Measurements from ENCODE around the gene EPB41L1.

Gene EPB41L1

GRCh38 chr20:36231331-36231730 lies 76.8 kb downstream of the EPB41L1 start:
- no peak for FAIRE-seq

- FAIRE-seq: no peak
These were observed 80.3 kb downstream of the EPB41L1 start for GRCh38 chr20:36234771-36235320.

- FAIRE-seq: no peak
These were observed 81.6 kb downstream of the EPB41L1 start, which contains the start of gene AAR2 for GRCh38 chr20:36235892-36236785. TSS of gene AAR2 (plus strand) at chr20:36236478. CDS start at chr20:36239869, 3,391 bp downstream.

- FAIRE-seq: no peak
These were observed 82.2 kb downstream of the EPB41L1 start for GRCh38 chr20:36236786-36237121.

- FAIRE-seq: no peak
These were observed 82.9 kb downstream of the EPB41L1 start for GRCh38 chr20:36237477-36237876.

GRCh38 chr20:36238153-36238552 lies 83.6 kb downstream of the EPB41L1 start:
- FAIRE-seq: no peak

- FAIRE-seq: no peak
These were observed 84.2 kb downstream of the EPB41L1 start for GRCh38 chr20:36238760-36239159.

- FAIRE-seq: no peak
These were observed 85.5 kb downstream of the EPB41L1 start for GRCh38 chr20:36240076-36240475.

- no peak for FAIRE-seq
These were observed 87.1 kb downstream of the EPB41L1 start for GRCh38 chr20:36241678-36242077.

- FAIRE-seq: no peak
These were observed 89.2 kb downstream of the EPB41L1 start for GRCh38 chr20:36243726-36244125.

- no peak for FAIRE-seq
These were observed 91.9 kb downstream of the EPB41L1 start for GRCh38 chr20:36246401-36246800.

GRCh38 chr20:36248836-36249235 lies 94.3 kb downstream of the EPB41L1 start:
- FAIRE-seq: no peak

- no peak for FAIRE-seq
These were observed 94.9 kb downstream of the EPB41L1 start for GRCh38 chr20:36249450-36249849.

- no peak for FAIRE-seq
These were observed 96.9 kb downstream of the EPB41L1 start for GRCh38 chr20:36251426-36251825.

GRCh38 chr20:36252511-36252910 lies 98.0 kb downstream of the EPB41L1 start:
- no peak for FAIRE-seq

- no peak for FAIRE-seq
These were observed 98.5 kb downstream of the EPB41L1 start for GRCh38 chr20:36253036-36253435.

- no peak for FAIRE-seq
These were observed 99.5 kb downstream of the EPB41L1 start for GRCh38 chr20:36254076-36254475.

- no peak for FAIRE-seq
These were observed 100.9 kb downstream of the EPB41L1 start for GRCh38 chr20:36255445-36255844.

- FAIRE-seq: no peak
These were observed 104.9 kb downstream of the EPB41L1 start for GRCh38 chr20:36259177-36260061.

GRCh38 chr20:36260316-36260715 lies 105.8 kb downstream of the EPB41L1 start:
- no peak for FAIRE-seq

GRCh38 chr20:36261389-36262105 lies 107.0 kb downstream of the EPB41L1 start:
- no peak for FAIRE-seq

- FAIRE-seq: no peak
These were observed 107.9 kb downstream of the EPB41L1 start for GRCh38 chr20:36262440-36262839.

Measured in A204.1 (cell line).